ENCODE measurements around the gene GPHA2.

The GPHA2 gene

DNA sequence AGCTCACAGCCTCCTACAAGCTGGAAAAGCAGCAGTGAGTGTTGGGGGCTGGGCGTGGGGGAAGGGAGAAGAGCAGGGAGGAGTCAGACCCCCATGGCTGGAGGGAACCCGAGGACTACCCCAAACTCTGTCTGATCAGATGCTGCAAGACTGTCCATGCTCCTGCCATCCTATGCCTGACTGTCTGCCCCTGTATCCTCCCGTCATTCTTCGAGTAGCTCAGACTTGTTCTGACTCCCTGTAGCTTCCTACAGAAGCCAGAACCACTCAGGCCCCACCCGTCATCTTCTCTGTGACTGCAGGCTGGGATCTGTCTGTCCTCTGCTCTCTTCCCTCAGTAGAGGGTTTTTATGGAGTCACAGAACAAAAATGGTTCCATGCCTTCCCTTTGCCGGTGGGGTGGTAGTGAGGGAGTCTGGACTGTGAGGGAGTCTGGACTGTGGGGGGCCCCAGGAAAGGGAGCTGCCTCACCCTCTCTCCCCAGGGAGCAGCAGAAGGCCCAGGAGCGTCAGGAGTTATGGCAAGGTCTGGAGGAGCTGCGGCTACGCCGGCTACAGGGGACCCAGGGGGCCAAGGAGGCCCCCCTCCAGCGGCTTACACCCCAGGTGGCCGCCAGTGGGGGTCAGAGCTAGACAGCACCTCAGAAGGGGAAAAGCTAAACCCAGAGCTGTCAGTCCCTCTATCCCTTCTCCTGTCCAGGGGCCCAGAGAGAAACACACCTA is 2.3 kb downstream of the GPHA2 start:
- Histone ChIP-seq H3K27ac (no peak overlapping the region), H3K36me3 (replicated peaks) (peaks cover 56% of the 10 kb centered on the region), H3K27me3 (replicated peaks) (no peaks in the 10 kb centered on the region), H3K4me3 (ENCODE audit: low read depth, low read length) (no peak overlapping the region)
- no peak for DNase-seq
- TF ChIP-seq, protein P1, sequence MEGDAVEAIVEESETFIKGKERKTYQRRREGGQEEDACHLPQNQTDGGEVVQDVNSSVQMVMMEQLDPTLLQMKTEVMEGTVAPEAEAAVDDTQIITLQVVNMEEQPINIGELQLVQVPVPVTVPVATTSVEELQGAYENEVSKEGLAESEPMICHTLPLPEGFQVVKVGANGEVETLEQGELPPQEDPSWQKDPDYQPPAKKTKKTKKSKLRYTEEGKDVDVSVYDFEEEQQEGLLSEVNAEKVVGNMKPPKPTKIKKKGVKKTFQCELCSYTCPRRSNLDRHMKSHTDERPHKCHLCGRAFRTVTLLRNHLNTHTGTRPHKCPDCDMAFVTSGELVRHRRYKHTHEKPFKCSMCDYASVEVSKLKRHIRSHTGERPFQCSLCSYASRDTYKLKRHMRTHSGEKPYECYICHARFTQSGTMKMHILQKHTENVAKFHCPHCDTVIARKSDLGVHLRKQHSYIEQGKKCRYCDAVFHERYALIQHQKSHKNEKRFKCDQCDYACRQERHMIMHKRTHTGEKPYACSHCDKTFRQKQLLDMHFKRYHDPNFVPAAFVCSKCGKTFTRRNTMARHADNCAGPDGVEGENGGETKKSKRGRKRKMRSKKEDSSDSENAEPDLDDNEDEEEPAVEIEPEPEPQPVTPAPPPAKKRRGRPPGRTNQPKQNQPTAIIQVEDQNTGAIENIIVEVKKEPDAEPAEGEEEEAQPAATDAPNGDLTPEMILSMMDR (IDR thresholded peaks at IDR 0.05; ENCODE audit: low read depth, low read length, missing control alignments) = no peak
- in situ Hi-C loops (cut with HindIII; ENCODE audit: low pct_ligation_motif_present, low sequenced_read_pairs) = no loop called here

DNA sequence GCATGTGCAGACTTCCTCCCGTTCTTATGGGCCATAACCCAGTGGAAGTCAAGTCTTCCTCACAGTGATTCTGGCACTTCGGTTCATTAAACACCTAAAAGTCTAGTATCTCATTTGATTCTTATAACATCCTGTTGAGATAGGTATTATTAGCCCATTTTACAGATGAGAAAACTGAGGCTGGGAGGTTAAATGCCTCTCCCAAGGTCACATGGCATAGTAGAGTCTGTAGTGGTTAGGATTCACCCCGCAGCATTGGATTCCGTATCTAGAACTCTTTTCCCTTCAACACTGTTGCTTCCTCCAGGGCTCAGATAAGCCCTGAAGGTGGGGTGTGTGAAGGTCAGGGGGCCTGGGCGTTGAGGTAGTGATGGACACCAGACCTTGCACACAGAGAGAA is 3.4 kb downstream of the GPHA2 start:
- Histone ChIP-seq H3K36me3 (replicated peaks) (peaks cover 61% of the 10 kb centered on the region), H3K27me3 (replicated peaks) (no peaks in the 10 kb centered on the region)
- in situ Hi-C loops (cut with HindIII; ENCODE audit: low pct_ligation_motif_present, low sequenced_read_pairs) = no loop called here

DNA sequence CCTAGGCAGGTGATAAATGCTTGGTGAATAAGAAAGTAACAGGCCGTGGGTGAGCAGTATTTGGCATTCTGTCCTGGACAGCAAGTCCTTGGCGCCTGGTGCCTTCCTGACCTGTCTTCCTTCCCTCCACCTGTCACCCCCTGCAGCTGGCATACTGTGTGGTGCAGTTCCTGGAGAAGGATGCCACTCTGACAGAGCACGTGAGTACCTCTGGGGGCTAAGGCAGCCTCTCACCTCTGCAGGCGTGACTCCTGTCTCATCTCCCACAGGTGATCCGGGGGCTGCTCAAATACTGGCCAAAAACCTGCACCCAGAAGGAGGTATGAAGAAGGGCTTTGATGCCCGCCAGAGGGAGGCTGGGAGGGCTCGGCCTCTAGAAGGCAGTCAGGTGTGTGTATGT is 4.4 kb downstream of the GPHA2 start:
- H3K36me3 ChIP-seq (replicated peaks) = peaks cover 68% of the 10 kb centered on the region
- H3K27me3 ChIP-seq (replicated peaks) = no peaks in the 10 kb centered on the region
- DNase-seq = no peak
- no peak overlapping the region for H3K4me3 ChIP-seq (ENCODE audit: low read depth, low read length)
- TF ChIP-seq, protein P1 (IDR thresholded peaks at IDR 0.05; ENCODE audit: low read depth, low read length, missing control alignments) = no peak
- no peak overlapping the region for H3K27ac ChIP-seq
- in situ Hi-C loops (cut with HindIII; ENCODE audit: low pct_ligation_motif_present, low sequenced_read_pairs) = no loop called here

More for the DNA sequence above, 3.4 kb downstream of the GPHA2 start:
- DNase-seq = no peak
- TF ChIP-seq, protein P1 (IDR thresholded peaks at IDR 0.05; ENCODE audit: low read depth, low read length, missing control alignments) = no peak
- Histone ChIP-seq H3K27ac (no peak overlapping the region), H3K4me3 (ENCODE audit: low read depth, low read length) (no peak overlapping the region)

DNA sequence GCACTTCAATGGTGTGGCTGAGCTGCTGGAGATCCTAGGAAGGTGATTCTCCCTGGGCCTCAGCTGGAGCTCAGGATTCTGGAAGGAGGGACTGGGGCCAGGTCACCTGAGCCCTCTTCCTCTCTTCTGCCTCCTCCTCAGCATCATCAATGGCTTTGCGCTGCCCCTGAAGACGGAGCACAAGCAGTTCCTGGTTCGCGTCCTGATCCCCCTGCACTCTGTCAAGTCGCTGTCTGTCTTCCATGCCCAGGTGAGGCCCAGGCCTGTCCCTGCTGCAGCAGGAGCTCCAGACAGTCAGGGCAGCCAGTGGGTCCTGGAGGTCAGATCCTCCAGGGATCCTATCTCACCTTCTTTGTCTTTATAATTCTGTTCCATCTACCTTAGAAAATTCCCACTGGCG is 5.4 kb downstream of the GPHA2 start:
- no peak for DNase-seq
- Histone ChIP-seq H3K36me3 (replicated peaks) (peaks cover 68% of the 10 kb centered on the region), H3K4me3 (ENCODE audit: low read depth, low read length) (no peak overlapping the region), H3K27me3 (replicated peaks) (no peaks in the 10 kb centered on the region), H3K27ac (no peak overlapping the region)
- TF ChIP-seq, protein P1 (IDR thresholded peaks at IDR 0.05; ENCODE audit: low read depth, low read length, missing control alignments) = no peak
- in situ Hi-C loops (cut with HindIII; ENCODE audit: low pct_ligation_motif_present, low sequenced_read_pairs) = no loop called here

DNA sequence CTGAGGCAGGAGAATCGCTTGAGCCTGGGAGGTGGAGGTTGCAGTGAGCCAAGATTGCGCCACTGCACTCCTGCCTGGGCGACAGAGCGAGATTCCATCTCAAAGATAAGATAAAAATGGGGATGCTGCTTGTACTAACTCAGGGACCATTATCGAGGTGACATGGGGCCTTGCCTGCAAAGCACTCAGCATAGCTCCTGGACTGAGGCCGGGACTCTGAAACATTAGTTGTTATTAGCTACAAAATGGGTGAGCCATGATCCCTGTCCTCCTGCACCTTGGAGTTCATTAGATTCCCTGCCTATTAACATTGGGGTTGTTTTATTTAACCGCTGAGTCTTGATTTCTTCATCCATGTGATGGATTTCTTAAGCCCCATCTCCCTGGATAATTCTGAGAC is 6.1 kb downstream of the GPHA2 start:
- no peak overlapping the region for H3K4me3 ChIP-seq (ENCODE audit: low read depth, low read length)
- no peak for DNase-seq
- in situ Hi-C loops (cut with HindIII; ENCODE audit: low pct_ligation_motif_present, low sequenced_read_pairs) = no loop called here
- TF ChIP-seq, protein P1 (IDR thresholded peaks at IDR 0.05; ENCODE audit: low read depth, low read length, missing control alignments) = no peak
- H3K27me3 ChIP-seq (replicated peaks) = no peaks in the 10 kb centered on the region
- no peak overlapping the region for H3K27ac ChIP-seq
- peaks cover 61% of the 10 kb centered on the region for H3K36me3 ChIP-seq (replicated peaks)

DNA sequence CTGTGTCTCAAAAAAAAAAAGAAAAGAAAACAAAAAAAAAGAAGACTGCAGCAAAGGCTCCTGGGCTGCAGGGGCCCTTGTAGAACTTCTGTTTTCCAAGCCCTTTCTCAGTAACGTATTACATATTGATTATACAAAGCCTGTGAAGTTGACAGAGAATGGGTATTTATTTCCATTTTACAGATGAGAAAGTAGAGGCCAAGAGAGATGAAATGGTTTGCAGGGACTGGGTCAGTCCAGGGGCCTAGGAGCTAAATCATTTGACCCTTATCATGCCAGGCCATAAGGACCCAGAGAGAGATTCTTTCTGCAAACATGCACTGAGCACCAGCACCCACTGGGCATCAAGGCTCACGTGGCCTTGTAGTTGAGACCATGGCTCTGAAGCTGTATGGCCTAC is 6.7 kb downstream of the GPHA2 start:
- in situ Hi-C loops (cut with HindIII; ENCODE audit: low pct_ligation_motif_present, low sequenced_read_pairs) = no loop called here
- H3K27ac ChIP-seq = no peak overlapping the region
- H3K27me3 ChIP-seq (replicated peaks) = no peaks in the 10 kb centered on the region
- no peak for DNase-seq
- no peak overlapping the region for H3K4me3 ChIP-seq (ENCODE audit: low read depth, low read length)
- TF ChIP-seq, protein P1 (IDR thresholded peaks at IDR 0.05; ENCODE audit: low read depth, low read length, missing control alignments) = no peak
- H3K36me3 ChIP-seq (replicated peaks) = peaks cover 57% of the 10 kb centered on the region
